Fibroblast of lung (primary cell): ENCODE results near the gene SELPLG. TPM values are rescaled to one million over a fixed set of nuclear protein-coding genes. Genes with fewer than 3 reads are reported as not detected.

ENCODE experiments used
- DNase-seq, 2 donors: peaks; one replicate each; pipeline versions ENCODE4 v3.0.0 to v3.0.0-alpha.2; 2010; ENCODE audit warnings: low read depth in 2 of 2
- H2AFZ ChIP-seq: 2 replicates; pipeline ENCODE4 v1.5.1; 2012; ENCODE audit warnings: low read length, control low read depth, inconsistent platforms
- H3K27ac ChIP-seq: 2 replicates; pipeline ENCODE4 v1.5.1; 2011; ENCODE audit warnings: low read length, control low read depth; ENCODE audit not compliant: insufficient read depth
- H3K27me3 ChIP-seq: 2 replicates; pipeline ENCODE4 v1.5.1; 2011; ENCODE audit warnings: mild to moderate bottlenecking, low read length; ENCODE audit not compliant: control insufficient read depth, insufficient read depth
- H3K36me3 ChIP-seq: 2 replicates; pipeline ENCODE4 v1.5.1; 2011; ENCODE audit warnings: low read length; ENCODE audit not compliant: control insufficient read depth, insufficient read depth
- H3K4me1 ChIP-seq: 2 replicates; pipeline ENCODE4 v1.5.1; 2011; ENCODE audit warnings: low read length; ENCODE audit not compliant: control insufficient read depth, insufficient read depth; ENCODE audit errors: extremely low read depth
- H3K4me2 ChIP-seq: 2 replicates; pipeline ENCODE4 v1.5.1; 2011; ENCODE audit warnings: low read length, control low read depth; ENCODE audit not compliant: insufficient read depth; ENCODE audit errors: extremely low read depth
- H3K4me3 ChIP-seq, 4 experiments: fragments of 200-600 bp in 1 of 4; sonication (generic) in 1 of 4; replicated peaks in 1 of 4; 2 replicates each; pipeline ENCODE4 v1.5.1; 2011 to 2016; ENCODE audit warnings: low read length in 4 of 4, low read depth in 3 of 4, mild to moderate bottlenecking in 3 of 4, control low read depth in 2 of 4, inconsistent platforms in 1 of 4, mixed read lengths in 1 of 4; ENCODE audit not compliant: insufficient read depth in 1 of 4; ENCODE audit errors: control extremely low read depth in 1 of 4
- H3K79me2 ChIP-seq: 2 replicates; pipeline ENCODE4 v1.5.1; 2012; ENCODE audit warnings: mild to moderate bottlenecking, low read length, inconsistent platforms; ENCODE audit not compliant: control insufficient read depth, insufficient read depth
- H3K9ac ChIP-seq: 2 replicates; pipeline ENCODE4 v1.5.1; 2011; ENCODE audit warnings: mild to moderate bottlenecking, low read length, control low read depth; ENCODE audit not compliant: insufficient read depth
- H3K9me3 ChIP-seq: 2 replicates; pipeline ENCODE4 v1.5.1; 2012; ENCODE audit warnings: low read depth, low read length; ENCODE audit not compliant: control insufficient read depth, insufficient read depth
- H4K20me1 ChIP-seq: 2 replicates; pipeline ENCODE4 v1.5.1; 2011; ENCODE audit warnings: low read length; ENCODE audit not compliant: control insufficient read depth, insufficient read depth; ENCODE audit errors: extremely low read depth
- EZH2 ChIP-seq: IDR thresholded peaks from 2 replicates; pipeline ENCODE4 v1.5.1; 2012; ENCODE audit warnings: low read length, control low read depth, mild to moderate bottlenecking; ENCODE audit errors: missing control alignments
- polyA plus RNA-seq, 2 donors: library from polyadenylated mRNA; depleted of rRNA in 1 of 2; stranded (reverse) in 1 of 2; unstranded in 1 of 2; fragments of >200 nt; gene quantifications; 2 replicates each; pipeline ENCODE4 v1.2.1, GENCODE V29; 2011 to 2012; ENCODE audit warnings: missing spikeins in 1 of 2
- total RNA-seq: library from RNA; depleted of rRNA; stranded (reverse); fragments of >200 nt; gene quantifications from 2 replicates; pipeline ENCODE4 v1.2.1, GENCODE V29; 2014
- TF ChIP-seq, protein P1 (sequence below), 2 donors: IDR thresholded peaks in 1 of 2; conservative IDR thresholded peaks in 1 of 2; 1 replicate in 1 of 2; 2 replicates in 1 of 2; pipeline ENCODE4 v1.5.1; 2011 to 2012; ENCODE audit warnings: low read length in 2 of 2, control low read depth in 1 of 2, inconsistent platforms in 1 of 2, low read depth in 1 of 2, mild to moderate bottlenecking in 1 of 2

The SELPLG gene
- total and polyA plus RNA-seq, 2 donors (not counting 1 experiment from before 2014, with no cell fraction given), result 1.5 to 3.0 TPM

GRCh38 chr12:108645686-108646599, 12.2 kb upstream of the SELPLG start:
- Histone ChIP-seq H3K79me2 (peaks cover 23% of the 10 kb centered on the region), H2AFZ (no peak overlapping the region), H3K9me3 (no peaks in the 10 kb centered on the region), H3K36me3 (peaks cover 29% of the 10 kb centered on the region), H3K4me3 (no peak overlapping the region), H3K4me2 (no peak overlapping the region), H3K27ac (peak overlapping the region; percentile 48), H4K20me1 (no peaks in the 10 kb centered on the region), H3K4me1 (peaks cover 45% of the 10 kb centered on the region), H3K27me3 (no peaks in the 10 kb centered on the region), H3K9ac (peak overlapping the region; percentile 31)
- no peak for TF ChIP-seq EZH2
- TF ChIP-seq, protein P1, sequence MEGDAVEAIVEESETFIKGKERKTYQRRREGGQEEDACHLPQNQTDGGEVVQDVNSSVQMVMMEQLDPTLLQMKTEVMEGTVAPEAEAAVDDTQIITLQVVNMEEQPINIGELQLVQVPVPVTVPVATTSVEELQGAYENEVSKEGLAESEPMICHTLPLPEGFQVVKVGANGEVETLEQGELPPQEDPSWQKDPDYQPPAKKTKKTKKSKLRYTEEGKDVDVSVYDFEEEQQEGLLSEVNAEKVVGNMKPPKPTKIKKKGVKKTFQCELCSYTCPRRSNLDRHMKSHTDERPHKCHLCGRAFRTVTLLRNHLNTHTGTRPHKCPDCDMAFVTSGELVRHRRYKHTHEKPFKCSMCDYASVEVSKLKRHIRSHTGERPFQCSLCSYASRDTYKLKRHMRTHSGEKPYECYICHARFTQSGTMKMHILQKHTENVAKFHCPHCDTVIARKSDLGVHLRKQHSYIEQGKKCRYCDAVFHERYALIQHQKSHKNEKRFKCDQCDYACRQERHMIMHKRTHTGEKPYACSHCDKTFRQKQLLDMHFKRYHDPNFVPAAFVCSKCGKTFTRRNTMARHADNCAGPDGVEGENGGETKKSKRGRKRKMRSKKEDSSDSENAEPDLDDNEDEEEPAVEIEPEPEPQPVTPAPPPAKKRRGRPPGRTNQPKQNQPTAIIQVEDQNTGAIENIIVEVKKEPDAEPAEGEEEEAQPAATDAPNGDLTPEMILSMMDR (conservative IDR thresholded peaks at IDR 0.05 in 1 of 2, IDR thresholded peaks at IDR 0.05 in 1 of 2; ENCODE audit: low read depth in 1 of 2, low read length in 2 of 2), result no peak
- DNase-seq, result no peak

- Histone ChIP-seq H3K36me3 (peaks cover 29% of the 10 kb centered on the region), H4K20me1 (no peaks in the 10 kb centered on the region), H3K27me3 (no peaks in the 10 kb centered on the region), H3K4me2 (no peak overlapping the region), H3K4me3 (no peak overlapping the region), H2AFZ (no peak overlapping the region), H3K27ac (no peak overlapping the region), H3K79me2 (peaks cover 23% of the 10 kb centered on the region), H3K4me1 (peaks cover 40% of the 10 kb centered on the region), H3K9ac (no peak overlapping the region), H3K9me3 (no peaks in the 10 kb centered on the region)
- TF ChIP-seq EZH2, result no peak
- TF ChIP-seq, protein P1 (conservative IDR thresholded peaks at IDR 0.05 in 1 of 2, IDR thresholded peaks at IDR 0.05 in 1 of 2; ENCODE audit: low read depth in 1 of 2, low read length in 2 of 2), result no peak
- DNase-seq, result no peak
Measured at GRCh38 chr12:108644811-108645120, 11.1 kb upstream of the SELPLG start.

DNA sequence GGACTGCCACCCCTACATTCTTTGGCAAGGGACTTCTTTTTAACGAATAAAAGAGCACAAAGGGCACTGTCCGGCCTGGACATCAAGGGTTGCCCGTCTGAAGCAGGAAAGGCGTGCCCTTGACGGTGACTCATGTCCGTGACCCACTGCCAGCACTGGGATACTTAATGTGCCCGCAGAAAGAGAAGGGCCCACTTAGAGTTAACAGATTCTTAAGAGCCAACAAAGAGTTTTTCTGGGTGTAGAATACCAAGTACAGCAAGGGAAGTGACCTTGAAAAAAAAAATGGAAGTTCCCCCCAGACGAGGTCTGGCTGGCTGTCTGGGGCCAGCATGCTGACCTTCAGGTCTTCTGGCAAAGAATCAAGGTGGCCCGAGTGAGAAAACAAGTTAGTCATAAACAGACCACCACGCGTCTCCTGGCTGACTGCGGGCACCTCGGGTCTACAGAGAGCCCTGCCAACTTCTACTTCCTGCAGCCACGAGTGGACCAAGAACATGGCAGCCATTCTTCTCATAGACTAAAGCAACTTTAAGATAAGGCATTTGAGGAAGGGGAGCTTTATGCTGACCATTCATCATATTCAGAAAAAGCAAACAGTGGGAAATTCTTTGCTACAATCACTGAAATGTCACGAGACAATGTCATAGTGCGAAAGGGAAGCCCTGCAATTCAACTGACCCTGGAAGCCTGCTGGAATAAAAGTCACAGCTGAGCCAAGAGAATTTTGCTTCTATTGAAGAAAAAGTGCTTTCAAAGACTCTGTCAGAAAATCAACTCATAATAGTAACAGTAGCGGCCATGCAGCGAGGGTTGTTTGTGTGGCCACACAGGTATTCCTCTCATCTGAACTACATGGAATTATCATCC, 10.5 kb upstream of the SELPLG start:
- H4K20me1 ChIP-seq, result no peaks in the 10 kb centered on the region
- DNase-seq, result peak; percentile 54 to 68
- H3K4me3 ChIP-seq, result no peak overlapping the region
- H3K27me3 ChIP-seq, result no peaks in the 10 kb centered on the region
- H3K4me1 ChIP-seq, result peaks cover 35% of the 10 kb centered on the region
- H3K27ac ChIP-seq, result no peak overlapping the region
- H3K9me3 ChIP-seq, result no peaks in the 10 kb centered on the region
- no peak for TF ChIP-seq EZH2
- TF ChIP-seq, protein P1 (conservative IDR thresholded peaks at IDR 0.05 in 1 of 2, IDR thresholded peaks at IDR 0.05 in 1 of 2; ENCODE audit: low read depth in 1 of 2, low read length in 2 of 2), result no peak
- H3K36me3 ChIP-seq, result peaks cover 29% of the 10 kb centered on the region
- H3K79me2 ChIP-seq, result peaks cover 23% of the 10 kb centered on the region
- H2AFZ ChIP-seq, result no peak overlapping the region
- no peak overlapping the region for H3K9ac ChIP-seq
- H3K4me2 ChIP-seq, result no peak overlapping the region
